Measurements from ENCODE around the gene BICDL2.

DNA sequence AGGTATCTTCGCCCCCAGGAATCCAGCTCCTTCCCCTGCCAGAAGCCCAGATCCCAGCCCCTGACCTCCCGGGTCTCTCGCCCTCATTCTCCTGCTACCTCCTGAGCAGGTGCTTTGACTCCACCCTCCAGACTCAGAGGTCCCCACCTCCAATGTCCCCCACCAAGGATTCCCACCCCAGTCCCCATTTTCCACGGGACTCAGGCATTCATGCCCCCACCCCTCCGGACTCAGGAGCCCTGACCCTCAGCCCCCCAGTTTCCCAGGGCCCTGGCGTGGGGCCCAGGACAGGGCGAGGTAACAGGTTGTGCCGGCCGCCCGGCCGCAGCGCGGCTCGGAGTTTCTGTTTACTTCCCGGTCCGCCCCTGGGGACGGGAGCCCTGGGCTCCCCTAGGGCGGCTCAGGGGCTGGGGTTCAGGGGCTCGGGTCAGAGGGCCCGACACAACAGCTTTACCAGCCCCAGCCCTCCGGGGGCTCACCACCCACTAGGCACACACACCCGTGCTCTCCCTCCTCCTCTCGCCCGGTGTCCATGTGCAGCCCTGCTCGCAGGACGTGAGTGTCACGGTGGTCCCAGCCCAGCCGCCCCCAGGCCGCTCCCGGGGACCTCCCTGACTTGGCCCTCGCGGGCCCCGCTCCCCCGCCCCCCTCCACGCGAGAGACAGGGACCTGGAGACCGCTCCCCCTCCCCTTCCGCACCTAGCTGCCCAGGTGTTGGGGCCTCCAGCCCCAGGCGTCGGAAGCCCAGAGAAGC lies 595 bp downstream of the BICDL2 start:
- TF ChIP-seq SIN3A (IDR thresholded peaks at IDR 0.05; ENCODE audit: borderline replicate concordance, low read depth, low read length) (no peak), JUND (IDR thresholded peaks at IDR 0.05) (no peak), GABPA (IDR thresholded peaks at IDR 0.05; ENCODE audit: low read depth) (no peak)
- TF ChIP-seq, protein P1, sequence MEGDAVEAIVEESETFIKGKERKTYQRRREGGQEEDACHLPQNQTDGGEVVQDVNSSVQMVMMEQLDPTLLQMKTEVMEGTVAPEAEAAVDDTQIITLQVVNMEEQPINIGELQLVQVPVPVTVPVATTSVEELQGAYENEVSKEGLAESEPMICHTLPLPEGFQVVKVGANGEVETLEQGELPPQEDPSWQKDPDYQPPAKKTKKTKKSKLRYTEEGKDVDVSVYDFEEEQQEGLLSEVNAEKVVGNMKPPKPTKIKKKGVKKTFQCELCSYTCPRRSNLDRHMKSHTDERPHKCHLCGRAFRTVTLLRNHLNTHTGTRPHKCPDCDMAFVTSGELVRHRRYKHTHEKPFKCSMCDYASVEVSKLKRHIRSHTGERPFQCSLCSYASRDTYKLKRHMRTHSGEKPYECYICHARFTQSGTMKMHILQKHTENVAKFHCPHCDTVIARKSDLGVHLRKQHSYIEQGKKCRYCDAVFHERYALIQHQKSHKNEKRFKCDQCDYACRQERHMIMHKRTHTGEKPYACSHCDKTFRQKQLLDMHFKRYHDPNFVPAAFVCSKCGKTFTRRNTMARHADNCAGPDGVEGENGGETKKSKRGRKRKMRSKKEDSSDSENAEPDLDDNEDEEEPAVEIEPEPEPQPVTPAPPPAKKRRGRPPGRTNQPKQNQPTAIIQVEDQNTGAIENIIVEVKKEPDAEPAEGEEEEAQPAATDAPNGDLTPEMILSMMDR (IDR thresholded peaks at IDR 0.05), result no peak

All from SK-N-SH (cell line).